ENCODE results near the gene MRPL43. TPM values are rescaled to one million over a fixed set of nuclear protein-coding genes. Genes with fewer than 3 reads are reported as not detected.

MRPL43 gene
- total and polyA plus RNA-seq, 2 experiments from 2014 or later, result 60.4 to 126 TPM

- Mint-ChIP-seq H3K36me3 (ENCODE audit: low read depth) (peaks cover 40% of the 10 kb centered on the region), H3K27me3 (ENCODE audit: insufficient read depth, low read depth, poor library complexity) (peaks cover 14% of the 10 kb centered on the region), H3K27ac (peak overlapping the region; percentile 97), H3K4me3 (peak overlapping the region; percentile 97), H3K4me1 (peaks cover 12% of the 10 kb centered on the region), H3K9me3 (peaks cover 2% of the 10 kb centered on the region; the same call in 1 of the 3 replicates)
- no peak for TF ChIP-seq NANOG (IDR thresholded peaks at IDR 0.05; ENCODE audit: borderline replicate concordance)
- TF ChIP-seq CTCF (conservative IDR thresholded peaks at IDR 0.05; ENCODE audit: low read depth in 2 of 2), result no peak
- no peak for TF ChIP-seq EZH2phosphoT487 (IDR thresholded peaks at IDR 0.05; ENCODE audit: unreplicated experiment)
- no peak for TF ChIP-seq POLR2AphosphoS5 (IDR thresholded peaks at IDR 0.05; ENCODE audit: low read depth)
- TF ChIP-seq STAT1 (IDR thresholded peaks at IDR 0.05; ENCODE audit: unreplicated experiment), result no peak
- TF ChIP-seq CREB1 (CRISPR knock-in tag; IDR thresholded peaks at IDR 0.05; ENCODE audit: low read depth), result no peak
- no peak for TF ChIP-seq ZNF114 (CRISPR knock-in tag; IDR thresholded peaks at IDR 0.05)
- no peak for TF ChIP-seq ETS1 (IDR thresholded peaks at IDR 0.05)
- no peak for TF ChIP-seq ZNF331 (CRISPR knock-in tag; IDR thresholded peaks at IDR 0.05; ENCODE audit: low read depth)
- no peak for TF ChIP-seq EZH2 (IDR thresholded peaks at IDR 0.05; ENCODE audit: low read depth, unreplicated experiment)
- TF ChIP-seq ZNF462 (CRISPR knock-in tag; IDR thresholded peaks at IDR 0.05), result no peak
- TF ChIP-seq REST (IDR thresholded peaks at IDR 0.05; ENCODE audit: unreplicated experiment), result no peak
- no peak for TF ChIP-seq JUNB (IDR thresholded peaks at IDR 0.05; ENCODE audit: unreplicated experiment)
- Histone ChIP-seq H3K4me2 (peak overlapping the region; percentile 96), H3K79me2 (replicated peaks; ENCODE audit: insufficient read depth) (peaks cover 48% of the 10 kb centered on the region), H3K4me1 (ENCODE audit: insufficient read depth) (no peaks in the 10 kb centered on the region), H4K20me1 (replicated peaks; ENCODE audit: insufficient read depth) (peaks cover 28% of the 10 kb centered on the region), H2AFZ (peak overlapping the region; percentile 99), H3K4me3 (peak overlapping the region; percentile 100), H3K27ac (ENCODE audit: low read depth) (peak overlapping the region; percentile 83), H3K9me2 (ENCODE audit: insufficient read depth) (no peaks in the 10 kb centered on the region), H3K27me3 (ENCODE audit: insufficient read depth) (no peaks in the 10 kb centered on the region), H3K36me3 (ENCODE audit: insufficient read depth) (peaks cover 18% of the 10 kb centered on the region), H3F3A (replicated peaks; ENCODE audit: low read depth) (peaks cover 14% of the 10 kb centered on the region)
- no peak; the same call in 2 of the 3 replicates for ATAC-seq
- no peak for DNase-seq (ENCODE audit: low spot score)
These were observed 370 bp upstream of the MRPL43 start for GRCh38 chr10:100987685-100988049.
